HepG2 (cell line): ENCODE data around the gene AARS2. TPM values are rescaled to one million over a fixed set of nuclear protein-coding genes. Genes with fewer than 3 reads are reported as not detected.
A peak's percentile ranks its signal among the peaks of the same experiment; 100 is the strongest.

Experiments used
- GMEB1 ChIP-seq: sonication (generic); formaldehyde crosslinking; IDR thresholded peaks from 2 replicates; pipeline ENCODE4 v1.5.1; 2020; ENCODE audit warnings: missing genetic modification reagents, mild to moderate bottlenecking, borderline replicate concordance
- HBP1 ChIP-seq: IDR thresholded peaks from 2 replicates; pipeline ENCODE4 v1.6.1; 2016; ENCODE audit warnings: low read depth, control low read depth
- HMGXB4 ChIP-seq, 2 experiments: sonication (generic) in 1 of 2; formaldehyde crosslinking in 1 of 2; IDR thresholded peaks; 2 replicates each; pipeline versions ENCODE4 v1.4.0 to v1.6.1; 2018 to 2020; ENCODE audit warnings: missing genetic modification reagents in 2 of 2, borderline replicate concordance in 1 of 2, low read depth in 1 of 2, mild to moderate bottlenecking in 1 of 2, missing biosample characterization in 1 of 2
- MNT ChIP-seq: fragments of 450-650 bp; IDR thresholded peaks from 2 replicates; pipeline ENCODE4 v1.6.1; 2016
- MTERF4 ChIP-seq: sonication (generic); formaldehyde crosslinking; IDR thresholded peaks from 2 replicates; pipeline ENCODE4 v1.8.0; 2023; ENCODE audit warnings: mild to moderate bottlenecking, missing genetic modification reagents
- MZF1 ChIP-seq: sonication (generic); formaldehyde crosslinking; IDR thresholded peaks from 2 replicates; pipeline ENCODE4 v1.8.1; 2023; ENCODE audit warnings: mild to moderate bottlenecking, missing genetic modification reagents, borderline replicate concordance
- NFRKB ChIP-seq: fragments of 450-650 bp; IDR thresholded peaks from 2 replicates; pipeline ENCODE4 v1.6.1; 2017
- PAF1 ChIP-seq: IDR thresholded peaks from 2 replicates; pipeline ENCODE4 v1.6.1; 2016; ENCODE audit warnings: missing genetic modification reagents, missing compliant biosample characterization
- PRDM10 ChIP-seq: sonication (generic); formaldehyde crosslinking; IDR thresholded peaks from 2 replicates; pipeline ENCODE4 v1.4.0; 2020; ENCODE audit warnings: low read depth, missing genetic modification reagents
- ZNF224 ChIP-seq: sonication (generic); formaldehyde crosslinking; IDR thresholded peaks from 2 replicates; pipeline ENCODE4 v1.5.0; 2020; ENCODE audit warnings: mild to moderate bottlenecking, missing genetic modification reagents
- ZNF260 ChIP-seq: sonication (generic); formaldehyde crosslinking; IDR thresholded peaks from 2 replicates; pipeline ENCODE4 v1.4.0; 2020; ENCODE audit warnings: missing genetic modification reagents, low read depth, mild to moderate bottlenecking, borderline replicate concordance
- ZNF572 ChIP-seq: sonication (generic); formaldehyde crosslinking; IDR thresholded peaks from 2 replicates; pipeline ENCODE4 v1.5.1; 2020; ENCODE audit warnings: mild to moderate bottlenecking, missing genetic modification reagents
- ZNF704 ChIP-seq: sonication (generic); formaldehyde crosslinking; IDR thresholded peaks from 2 replicates; pipeline ENCODE4 v1.8.1; 2023; ENCODE audit warnings: mild to moderate bottlenecking, inconsistent platforms, moderate library complexity, missing genetic modification reagents, borderline replicate concordance
- polyA plus RNA-seq, 8 experiments: library from polyadenylated mRNA; depleted of rRNA in 3 of 8; stranded (reverse) in 7 of 8; unstranded in 1 of 8; fragments of >200 nt; fragmentation: Illumina TruSeq in 4 of 8; extraction: Trizol in 4 of 8; gene quantifications; 2 replicates each; pipeline versions ENCODE4 v1.2.1 to v1.2.3, GENCODE V29; 2011 to 2016; ENCODE audit warnings: low read depth in 4 of 8, missing spikeins in 1 of 8, mixed read lengths in 1 of 8; ENCODE audit not compliant: insufficient read depth in 1 of 8
- total RNA-seq, 5 experiments: library from RNA; depleted of rRNA; stranded (reverse); fragments of >200 nt; fragmentation: Illumina TruSeq; extraction: Trizol; gene quantifications; 2 replicates each; pipeline ENCODE4 v1.2.3, GENCODE V29; 2016; ENCODE audit warnings: low read depth in 1 of 5

Gene AARS2
- total and polyA plus RNA-seq, 2 of the 13 experiments (the other 11 are each of a cell fraction or from before 2014, with no cell fraction given), result 7.5 to 24.1 TPM

- peak; percentile 93 for TF ChIP-seq HBP1 (CRISPR knock-in tag)
- peak; percentile 57; the same call in 1 of the 2 replicates for TF ChIP-seq MTERF4 (CRISPR knock-in tag)
- TF ChIP-seq ZNF572, result peak; percentile 96
- TF ChIP-seq GMEB1 (CRISPR knock-in tag), result peak; percentile 98
- TF ChIP-seq ZNF704, result peak; percentile 91
- 0 out of 2 replicates have a peak, but pooled peaks have one; percentile 6 for TF ChIP-seq MNT
- TF ChIP-seq NFRKB, result no peak; the same call in 1 of the 2 replicates
- no peak for TF ChIP-seq ZNF260 (CRISPR knock-in tag)
- peak; percentile 100 for TF ChIP-seq HMGXB4 (CRISPR knock-in tag; IDR thresholded peaks at IDR 0.05; ENCODE audit: borderline replicate concordance in 1 of 2, low read depth in 1 of 2)
- peak; percentile 72; the same call in 1 of the 2 replicates for TF ChIP-seq PRDM10 (CRISPR knock-in tag)
- TF ChIP-seq ZNF224 (CRISPR knock-in tag), result peak; percentile 94; the same call in 1 of the 2 replicates
- TF ChIP-seq MZF1 (CRISPR knock-in tag), result peak; percentile 68; the same call in 1 of the 2 replicates
- no peak for TF ChIP-seq PAF1 (CRISPR knock-in tag)
These were observed at the start of gene AARS2 (continued) for GRCh38 chr6:44312901-44313788.
